A549 (cell line): ENCODE results near the gene GIMAP2.

Source experiments
- CTCF ChIP-seq: fragments of >200 bp; sonication (Bioruptor Twin); formaldehyde crosslinking; IDR thresholded peaks from 3 replicates; pipeline ENCODE4 v1.5.1; 2016
- EP300 ChIP-seq, 2 experiments: fragments of >200 bp; sonication (Bioruptor Twin); formaldehyde crosslinking; IDR thresholded peaks; 2 replicates in 1 of 2; 3 replicates in 1 of 2; pipeline ENCODE4 v1.6.1; 2016 to 2017
- KDM5A ChIP-seq: fragments of 200-600 bp; sonication (generic); IDR thresholded peaks from 2 replicates; pipeline ENCODE4 v1.6.1; 2016; ENCODE audit warnings: antibody characterized with exemption, mild to moderate bottlenecking
- MAX ChIP-seq: IDR thresholded peaks from 2 replicates; pipeline ENCODE4 v1.6.1; 2012
- POLR2A ChIP-seq: IDR thresholded peaks from 2 replicates; pipeline ENCODE4 v1.6.1; 2012; ENCODE audit warnings: mild to moderate bottlenecking, low read length
- RAD21 ChIP-seq, 2 experiments: fragments of >200 bp in 1 of 2; sonication (Bioruptor Twin) in 1 of 2; formaldehyde crosslinking in 1 of 2; IDR thresholded peaks in 1 of 2; conservative IDR thresholded peaks in 1 of 2; 2 replicates in 1 of 2; 3 replicates in 1 of 2; pipeline ENCODE4 v1.6.1; 2012 to 2018; ENCODE audit warnings: inconsistent platforms in 1 of 2

GRCh38 chr7:150723467-150723866 is 38.0 kb downstream of the GIMAP2 start:
- TF ChIP-seq CTCF (no peak), POLR2A (no peak), EP300 (IDR thresholded peaks at IDR 0.05) (no peak), MAX (no peak), RAD21 (conservative IDR thresholded peaks at IDR 0.05 in 1 of 2, IDR thresholded peaks at IDR 0.05 in 1 of 2) (no peak), KDM5A (no peak)
